IMR-90 (cell line): ENCODE results near the gene TPPP.
"Not testable (repeated sequence)": the region's sequence is repeated elsewhere in the genome, so short reads cannot be mapped to it uniquely, and the experiment has no call there.

Experiments used
- BHLHE40 ChIP-seq: fragments of 150-350 bp; IDR thresholded peaks from 2 replicates; pipeline ENCODE4 v1.6.1; 2016; ENCODE audit warnings: mild to moderate bottlenecking, low read depth, low read length
- CEBPB ChIP-seq: IDR thresholded peaks from 2 replicates; pipeline ENCODE4 v1.6.1; 2012; ENCODE audit warnings: low read depth, low read length, improper control_type of control experiment
- CHD1 ChIP-seq: IDR thresholded peaks from 2 replicates; pipeline ENCODE4 v1.6.1; 2012; ENCODE audit warnings: low read depth, low read length, improper control_type of control experiment
- CTCF ChIP-seq: conservative IDR thresholded peaks from 2 replicates; pipeline ENCODE4 v1.5.1; 2012; ENCODE audit warnings: mild to moderate bottlenecking, low read depth, low read length, improper control_type of control experiment
- ELK1 ChIP-seq: fragments of 150-350 bp; IDR thresholded peaks from 2 replicates; pipeline ENCODE4 v1.6.1; 2016; ENCODE audit warnings: low read depth, mild to moderate bottlenecking, low read length, moderate library complexity, borderline replicate concordance
- FOS ChIP-seq: fragments of 150-350 bp; IDR thresholded peaks from 2 replicates; pipeline ENCODE4 v1.6.1; 2016; ENCODE audit warnings: low read depth, low read length
- MAFK ChIP-seq: IDR thresholded peaks from 2 replicates; pipeline ENCODE4 v1.6.1; 2012; ENCODE audit warnings: low read depth, low read length, improper control_type of control experiment
- MAZ ChIP-seq: IDR thresholded peaks from 2 replicates; pipeline ENCODE4 v1.6.1; 2012; ENCODE audit warnings: low read depth, mild to moderate bottlenecking, low read length, improper control_type of control experiment, moderate library complexity, borderline replicate concordance
- MXI1 ChIP-seq: IDR thresholded peaks from 2 replicates; pipeline ENCODE4 v1.6.1; 2012; ENCODE audit warnings: low read depth, mild to moderate bottlenecking, low read length, moderate library complexity, borderline replicate concordance
- NFE2L2 ChIP-seq: fragments of 150-350 bp; IDR thresholded peaks from 2 replicates; pipeline ENCODE4 v1.6.1; 2016; ENCODE audit warnings: low read depth, mild to moderate bottlenecking, low read length
- POLR2A ChIP-seq: IDR thresholded peaks from 2 replicates; pipeline ENCODE4 v1.6.1; 2012; ENCODE audit warnings: mild to moderate bottlenecking, low read depth, low read length
- RAD21 ChIP-seq: IDR thresholded peaks from 2 replicates; pipeline ENCODE4 v1.6.1; 2012; ENCODE audit warnings: low read length, improper control_type of control experiment
- RCOR1 ChIP-seq: IDR thresholded peaks from 2 replicates; pipeline ENCODE4 v1.6.1; 2012; ENCODE audit warnings: mild to moderate bottlenecking, low read length, improper control_type of control experiment; ENCODE audit not compliant: insufficient replicate concordance
- RFX5 ChIP-seq: IDR thresholded peaks from 2 replicates; pipeline ENCODE4 v1.8.0; 2012; ENCODE audit warnings: low read depth, mild to moderate bottlenecking, low read length, moderate library complexity

- TF ChIP-seq CTCF, ELK1, POLR2A, RFX5, CEBPB, MAFK, MXI1, RAD21, FOS, BHLHE40, MAZ, NFE2L2, CHD1, RCOR1: not testable (repeated sequence)
Observed at GRCh38 chr5:686936-687335, 6.2 kb downstream of the TPPP start.
